GM19452 (cell line): ENCODE data around the gene VCP.

ENCODE experiments used
- ATAC-seq: cut with Tn5 transposase; IDR thresholded peaks from one replicate; pipeline ENCODE4 v1.9.1; 2021; ENCODE audit not compliant: unreplicated experiment

VCP gene

DNA sequence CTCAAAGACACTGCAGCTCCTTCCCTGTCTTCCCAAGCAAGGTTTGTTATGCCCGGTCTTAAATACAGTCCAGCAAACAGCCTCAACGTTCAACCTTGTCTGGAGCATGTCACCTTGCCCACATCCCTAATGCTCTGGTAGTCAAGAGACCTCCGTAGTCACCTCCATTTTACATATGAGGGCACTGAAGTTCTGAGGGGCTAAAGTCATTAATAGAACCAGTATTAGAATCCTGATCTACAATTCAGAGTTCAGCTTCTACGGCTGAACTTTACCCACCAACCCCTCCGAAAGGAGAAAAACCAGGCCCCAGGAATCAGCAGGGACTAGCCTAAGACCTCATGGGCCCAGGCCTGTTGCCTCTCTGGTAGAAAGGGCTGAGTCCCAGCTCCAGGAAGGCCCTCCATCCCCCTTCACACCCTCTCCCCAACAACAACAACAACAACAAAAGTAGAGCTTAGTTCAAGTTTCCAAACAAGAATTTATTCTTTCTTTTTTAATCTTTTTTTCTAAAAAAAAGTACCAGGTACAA, 31.3 kb upstream of the VCP start:
- no peak for ATAC-seq

DNA sequence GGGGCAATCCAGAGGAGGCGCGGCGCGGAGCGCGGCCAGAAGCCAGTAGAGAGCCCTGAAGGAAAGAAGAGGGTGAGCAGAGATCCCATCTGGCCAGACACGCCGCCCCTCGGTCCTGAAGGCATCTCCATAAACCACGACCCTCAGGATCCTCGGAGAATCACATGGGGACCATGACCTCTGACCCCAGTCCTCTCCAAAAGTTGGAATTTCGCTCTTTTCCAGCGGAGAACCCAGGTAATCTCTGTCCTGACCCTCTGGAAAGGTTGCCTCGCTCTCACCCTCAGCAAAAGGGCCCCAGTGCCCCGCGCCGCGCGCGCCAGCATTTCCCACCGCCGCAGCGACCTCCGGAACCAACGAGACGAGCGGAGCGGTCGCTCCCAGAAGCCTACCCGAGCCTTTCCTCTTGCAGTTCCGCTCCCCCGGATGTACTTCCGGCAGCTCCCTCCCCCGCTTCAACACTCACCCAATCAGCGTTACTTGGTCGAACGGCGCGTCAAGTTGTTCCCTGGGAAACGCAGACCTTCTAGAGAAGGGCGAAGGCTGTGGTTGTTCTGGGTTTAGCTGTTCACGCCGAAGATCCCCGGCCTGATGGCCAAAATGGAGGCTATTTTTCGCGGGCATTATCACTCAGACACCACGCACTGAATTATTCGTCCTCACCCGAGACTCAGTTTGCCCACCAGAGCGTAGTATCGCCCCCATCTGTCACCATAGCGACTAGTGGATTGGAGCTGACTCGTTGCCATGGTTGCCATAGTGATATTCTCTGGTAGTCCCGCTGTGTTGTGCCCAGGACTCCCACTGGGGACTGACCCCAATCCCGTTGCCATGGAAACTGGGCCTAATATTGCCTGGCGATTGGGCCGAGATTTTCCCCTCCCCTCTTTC, 30.6 kb upstream of the VCP start, which contains the start of gene STOML2:
Gene STOML2 (minus strand): TSS at position 363 of the 891 bp plus-strand sequence. CDS start 37 bp downstream, at position 326.
- ATAC-seq = peak; percentile 93

DNA sequence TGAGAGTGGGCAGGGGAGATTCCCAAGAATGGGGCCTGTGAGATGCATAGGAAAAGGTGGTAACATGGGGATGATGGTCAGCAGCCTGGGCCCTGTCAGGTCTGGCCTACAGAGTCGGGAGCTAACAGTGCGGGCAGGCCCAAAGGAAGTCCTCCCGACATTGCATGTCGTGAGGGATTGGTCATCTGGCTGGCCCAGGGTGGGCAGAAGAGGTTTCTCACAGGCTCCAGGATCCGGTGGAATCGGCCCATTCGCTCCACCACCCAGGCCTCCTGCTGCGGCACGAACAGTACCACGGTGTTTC, 30.0 kb upstream of the VCP start:
- peak; percentile 8 for ATAC-seq

DNA sequence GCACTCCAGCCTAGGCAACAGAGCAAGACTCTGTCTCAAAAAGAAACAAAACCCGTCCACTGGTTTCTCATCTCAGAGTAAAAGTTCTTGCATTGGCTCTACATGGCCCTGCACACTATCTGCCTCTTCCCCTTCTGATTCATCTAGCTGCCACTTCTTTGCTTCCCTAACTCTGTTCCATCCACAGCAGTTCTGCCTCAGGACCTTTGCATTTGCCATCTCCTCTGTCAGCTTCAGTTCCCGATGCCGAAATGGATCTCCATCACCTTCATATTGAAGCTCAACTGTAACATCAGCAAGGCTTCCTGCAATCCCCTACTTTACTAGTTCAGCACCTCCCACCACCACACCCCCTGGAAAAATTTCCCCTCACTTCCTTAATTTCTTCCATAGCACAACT, 25.1 kb upstream of the VCP start:
- no peak for ATAC-seq

DNA sequence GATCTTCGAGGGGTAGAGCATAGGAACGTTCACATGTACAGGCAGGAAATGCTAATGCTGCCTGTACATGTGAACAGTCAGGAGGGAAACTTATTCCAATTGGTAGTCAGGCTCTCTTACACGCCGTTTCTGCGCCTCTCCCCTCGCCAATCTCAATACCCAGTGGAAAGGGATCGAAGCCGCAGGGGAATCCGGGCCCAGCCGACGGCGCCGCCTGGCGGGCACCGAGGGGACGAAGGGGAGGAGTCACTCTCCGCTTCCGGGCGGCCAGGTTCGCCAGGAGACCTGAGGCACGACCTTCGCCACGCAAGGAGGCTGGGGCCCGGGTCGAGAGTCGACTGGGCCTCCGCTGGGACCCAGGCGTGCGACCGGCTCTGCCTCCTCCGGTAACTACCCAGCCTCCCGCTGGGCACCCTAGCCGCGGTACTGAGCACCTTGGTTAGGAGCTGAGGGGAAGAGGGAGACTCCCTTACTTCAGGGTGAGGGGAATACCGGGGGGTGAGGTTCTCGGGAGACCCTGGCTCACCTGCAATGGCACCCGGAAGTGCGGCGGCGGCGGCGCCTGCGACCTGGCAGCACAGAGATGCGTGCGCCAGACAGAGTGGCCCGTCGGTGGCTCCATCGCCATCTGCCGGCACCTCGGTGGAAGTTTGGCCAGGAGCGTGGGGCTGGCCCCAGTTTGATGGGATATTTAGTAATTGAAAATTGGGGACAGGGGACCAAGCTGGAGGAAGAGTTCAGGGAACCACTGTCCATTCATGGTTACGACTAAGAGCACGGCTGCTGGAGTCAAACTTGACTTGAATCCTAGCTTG, 23.8 kb upstream of the VCP start, which contains the start of gene PIGO:
Gene PIGO (minus strand): TSS at position 557 of the 815 bp plus-strand sequence. CDS start 1,026 bp downstream, outside the sequence.
- peak; percentile 87 for ATAC-seq

DNA sequence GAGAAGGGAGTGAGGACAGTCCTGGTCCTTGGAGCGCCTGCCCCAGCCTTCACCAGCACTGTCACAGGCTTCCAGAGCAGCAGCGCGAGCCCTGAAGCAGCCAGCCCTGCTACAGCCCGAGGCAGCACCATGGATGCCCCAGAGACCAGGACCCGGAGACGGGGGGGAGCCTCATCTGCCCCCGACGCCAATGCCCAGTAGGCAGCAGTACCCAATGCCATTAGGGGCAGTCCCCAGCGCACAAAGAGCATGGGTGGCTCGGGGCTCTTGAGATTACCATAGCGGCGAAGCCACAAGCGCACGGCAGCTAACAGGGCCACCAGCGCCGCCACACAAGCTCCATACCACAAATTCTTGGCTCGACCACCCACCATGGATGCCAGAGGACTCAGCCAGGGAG, 19.1 kb upstream of the VCP start:
- ATAC-seq = no peak

DNA sequence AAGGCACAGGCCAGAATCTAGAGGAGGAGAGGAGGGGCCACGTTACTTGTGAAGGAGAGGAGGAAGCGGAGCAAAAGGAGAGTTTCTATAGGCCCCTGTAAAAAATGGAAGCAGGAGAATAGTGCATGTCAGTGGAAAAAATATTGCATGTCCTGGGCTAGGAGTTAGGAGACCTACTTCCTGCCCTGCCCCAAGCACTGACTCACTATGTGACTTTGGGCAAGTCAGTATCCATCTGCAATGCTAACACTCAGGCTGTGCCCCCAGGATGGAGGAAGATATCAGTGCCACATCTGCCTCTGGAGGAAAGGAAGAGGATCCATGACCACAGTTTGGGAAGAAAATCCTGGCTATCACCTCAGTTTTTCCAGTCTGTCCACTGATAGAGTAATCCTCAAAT, 17.0 kb upstream of the VCP start:
- no peak for ATAC-seq

DNA sequence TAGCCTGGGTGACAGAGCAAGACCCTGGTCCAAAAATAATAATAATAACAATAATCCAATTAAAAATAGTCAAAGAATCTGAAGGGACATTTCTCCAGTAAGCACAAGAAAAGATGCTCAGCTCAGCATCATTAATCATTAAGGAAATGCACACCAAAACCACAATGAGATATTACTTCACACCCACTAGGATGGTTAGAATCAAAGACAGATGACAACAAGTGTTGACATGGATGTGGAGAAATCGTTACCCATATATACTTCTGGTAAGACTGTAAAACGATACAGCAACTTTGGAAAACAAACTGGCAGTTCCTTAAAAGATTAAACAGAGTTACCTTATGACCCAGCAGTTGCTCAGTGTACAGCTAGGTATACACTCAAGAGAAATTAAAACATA, 12.7 kb upstream of the VCP start:
- ATAC-seq = no peak

DNA sequence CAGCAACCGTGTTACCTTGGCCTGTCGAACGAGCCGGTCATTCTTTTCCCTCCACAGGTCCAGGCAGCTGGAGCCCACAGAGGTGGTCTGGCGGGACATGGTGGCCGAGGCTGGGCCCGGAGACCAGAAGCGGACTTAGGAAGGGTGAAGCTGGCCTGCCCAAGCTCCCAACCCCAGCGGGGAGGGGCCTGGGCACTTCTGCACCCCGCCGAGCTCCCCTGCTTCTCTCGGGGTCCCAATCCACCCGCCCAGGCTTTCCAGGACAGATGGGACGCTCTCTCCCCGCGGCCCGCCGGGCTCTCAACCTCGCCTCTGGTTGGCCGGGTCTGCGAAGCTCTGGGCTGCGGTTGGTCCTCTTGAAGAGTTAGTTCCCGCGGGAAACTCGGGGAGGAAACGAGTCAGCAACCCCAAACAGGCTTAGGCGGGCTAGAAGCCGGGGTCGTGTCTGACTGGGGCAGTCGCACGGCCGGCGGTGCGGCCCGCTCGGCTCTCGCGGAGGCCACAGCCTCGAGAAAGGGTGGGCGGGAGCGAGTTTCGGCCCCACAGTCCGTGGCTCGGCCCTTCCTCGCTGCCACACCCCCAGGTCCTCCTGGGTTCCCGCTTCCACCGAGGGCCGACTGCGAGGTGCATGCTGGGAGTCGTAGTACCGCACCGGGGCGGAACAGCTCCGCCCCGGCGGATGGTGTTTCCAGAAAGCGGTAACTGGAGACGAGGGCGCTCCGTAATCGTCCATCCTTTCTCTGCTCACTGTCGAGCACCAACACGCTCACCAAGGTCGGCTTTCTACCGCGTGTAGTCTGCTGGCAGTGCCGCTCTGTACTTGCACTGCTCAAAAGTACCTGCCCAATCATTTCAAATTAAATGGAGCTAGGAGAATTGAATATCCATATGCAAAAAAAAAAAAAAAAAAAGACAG, 7.3 kb upstream of the VCP start, which contains the start of gene FANCG:
Gene FANCG (minus strand): TSS at position 517 of the 916 bp plus-strand sequence. CDS start 418 bp downstream, at position 99.
- peak; percentile 94 for ATAC-seq

DNA sequence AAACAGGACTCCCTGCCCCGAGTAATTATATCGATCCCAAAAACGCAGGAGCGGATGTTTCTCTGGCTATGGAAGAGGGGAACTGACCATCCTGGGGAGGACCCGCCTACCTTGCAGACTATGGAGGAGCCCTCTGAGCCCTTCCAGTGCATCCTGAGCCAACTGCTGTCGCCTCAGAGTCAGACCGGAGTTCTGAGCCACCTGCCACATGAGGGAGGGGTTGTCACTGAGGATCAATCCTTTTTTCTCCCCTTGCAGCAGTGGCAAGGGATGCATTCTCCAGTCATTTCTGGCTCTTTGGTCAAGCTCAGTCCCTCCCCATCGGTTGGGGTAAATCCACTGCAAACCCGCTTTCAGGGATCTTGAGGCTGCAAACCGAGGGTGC, 6.6 kb upstream of the VCP start:
- ATAC-seq = no peak

DNA sequence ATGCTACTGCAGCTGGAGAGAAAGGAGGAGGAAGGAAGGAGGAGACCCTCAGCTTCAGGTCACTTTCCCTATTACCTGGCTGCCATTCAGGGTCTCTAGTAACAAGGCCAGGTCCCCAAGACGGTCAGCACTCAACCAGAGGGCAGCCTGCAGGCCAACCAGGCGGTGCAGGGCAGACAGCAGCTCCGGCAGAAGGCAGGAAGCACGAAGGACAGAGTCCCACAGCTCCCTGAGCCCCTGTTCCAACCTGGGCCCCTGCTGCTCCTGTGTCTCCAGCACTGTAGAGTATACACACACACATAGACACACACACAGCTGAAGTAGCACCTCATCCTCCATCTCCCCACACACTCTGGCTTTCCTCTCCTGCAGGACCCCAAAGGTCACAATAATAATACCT, 5.6 kb upstream of the VCP start:
- ATAC-seq = no peak

DNA sequence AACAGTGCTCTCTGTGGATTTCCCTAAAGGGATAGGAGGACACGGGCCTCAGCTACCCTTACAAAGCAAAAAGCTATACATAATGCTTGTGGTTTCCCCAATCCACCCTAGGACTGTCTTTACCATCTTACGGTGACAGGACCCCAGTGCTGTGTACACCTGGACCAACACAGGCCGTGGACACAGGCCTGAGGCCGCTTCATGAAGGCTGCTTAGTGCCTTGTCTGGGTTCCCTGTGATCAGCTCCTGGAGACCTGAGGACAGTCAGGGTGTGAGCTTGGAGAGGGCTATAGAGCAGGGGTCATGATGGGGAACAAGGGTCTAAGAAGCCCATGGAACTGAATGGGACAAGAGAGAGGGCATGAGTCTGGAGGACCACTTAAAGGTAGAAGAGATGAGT, 4.4 kb upstream of the VCP start:
- no peak for ATAC-seq

DNA sequence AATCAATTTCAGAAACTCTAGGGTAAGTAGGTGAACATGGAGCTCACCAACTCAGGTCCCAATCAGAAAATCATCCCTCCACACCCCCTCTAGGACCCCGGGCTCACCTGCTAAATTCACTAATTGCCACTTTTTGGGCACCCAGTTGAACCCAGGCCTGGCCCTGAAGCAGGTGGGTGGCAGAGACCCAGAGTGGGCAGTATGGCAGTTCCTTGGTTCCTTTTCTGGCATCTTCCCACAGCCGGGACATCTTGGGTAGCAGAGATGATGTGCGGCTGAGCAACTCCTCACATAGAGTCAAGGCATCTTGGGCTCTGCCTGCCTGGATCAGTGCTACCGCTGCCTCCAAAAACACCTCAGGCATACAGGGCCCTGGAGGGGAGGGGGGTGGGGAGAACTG, 2.9 kb upstream of the VCP start:
- no peak for ATAC-seq

DNA sequence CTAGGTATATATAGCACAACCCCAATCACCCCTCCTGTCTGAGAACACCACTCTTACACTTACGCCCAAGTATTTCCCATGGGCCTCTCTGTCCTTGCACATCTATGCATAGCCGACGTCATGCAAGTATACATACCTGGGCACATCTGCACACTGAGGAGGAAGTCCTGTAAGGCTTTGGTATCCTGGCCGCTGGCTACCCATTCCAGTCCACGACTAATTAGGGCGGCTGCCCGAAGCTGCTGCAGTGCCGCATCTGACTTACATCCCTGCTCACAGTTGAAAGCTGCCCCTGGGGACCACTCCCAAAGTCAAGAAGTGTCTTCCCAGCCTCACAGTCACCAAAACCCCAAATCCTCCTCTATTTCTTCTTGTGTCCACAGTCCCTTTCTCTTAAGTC, 2.4 kb upstream of the VCP start:
- ATAC-seq = no peak

DNA sequence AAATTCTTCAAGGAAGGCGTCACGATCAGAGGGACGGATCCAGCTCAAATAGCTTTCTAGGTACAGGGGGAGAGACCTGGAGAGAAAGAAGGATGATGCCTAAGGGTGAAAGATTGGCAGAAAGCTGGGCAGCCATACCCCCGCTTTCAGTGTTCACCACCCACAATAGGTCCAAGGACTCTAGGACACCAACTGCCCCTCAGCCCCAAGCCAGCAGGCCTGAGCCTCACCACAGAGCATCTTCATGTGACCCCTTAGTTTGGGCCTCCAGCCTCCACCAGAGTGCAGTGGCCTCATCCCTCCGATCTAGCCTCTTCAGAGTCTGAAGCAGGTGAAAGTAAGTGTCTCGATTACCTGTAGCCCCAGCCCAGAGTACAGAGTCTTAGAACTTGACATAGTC, 1.7 kb upstream of the VCP start:
- no peak for ATAC-seq

DNA sequence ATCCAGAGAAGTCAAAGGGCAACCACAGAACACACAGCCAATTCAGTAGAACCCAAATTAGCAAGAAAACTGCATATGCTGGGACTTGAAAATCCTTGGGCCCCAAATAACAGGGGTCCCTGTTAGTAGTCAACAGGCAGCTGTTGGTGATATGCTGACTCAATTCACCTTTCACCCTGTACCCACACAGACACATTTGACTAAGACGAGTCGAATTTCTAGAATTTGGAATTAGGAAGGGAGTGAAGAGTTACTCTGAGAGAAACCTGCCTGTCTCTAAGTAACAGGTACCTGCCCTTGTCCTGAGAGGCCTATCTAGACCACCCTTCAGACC, 821 bp upstream of the VCP start:
- no peak for ATAC-seq

DNA sequence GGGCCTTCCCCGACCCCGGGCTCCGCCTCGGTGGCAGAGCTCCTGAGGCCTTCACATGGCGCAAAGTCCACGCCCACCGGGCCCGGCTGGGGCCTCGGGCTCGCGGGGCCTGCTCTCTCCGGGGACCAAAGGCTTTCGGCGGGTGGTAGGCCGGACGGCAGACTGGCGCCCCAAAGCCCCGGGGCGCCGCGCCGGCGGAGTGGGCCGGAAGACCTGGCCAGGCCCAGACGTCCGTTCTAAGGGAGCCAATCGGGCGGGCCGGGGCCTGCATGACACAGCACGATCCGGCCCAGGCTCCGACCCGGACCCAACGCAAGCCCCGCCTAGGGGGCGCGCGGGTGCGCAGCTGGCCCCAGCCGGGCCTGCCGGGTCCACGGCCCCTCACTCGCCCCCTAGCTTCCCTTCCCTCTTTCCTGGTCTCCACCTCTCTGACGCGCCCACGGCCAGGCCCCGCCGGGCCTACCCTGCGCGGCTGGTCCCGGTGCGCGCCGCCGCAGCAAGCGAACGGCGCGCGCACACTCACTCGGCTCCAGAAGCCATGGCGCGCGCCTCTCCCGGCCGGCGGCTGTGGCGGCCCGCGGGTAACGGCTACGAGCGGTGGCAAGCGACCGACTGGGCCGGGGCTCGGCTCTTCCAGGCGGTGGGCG, 488 bp downstream of the VCP start:
- ATAC-seq = peak; percentile 50

DNA sequence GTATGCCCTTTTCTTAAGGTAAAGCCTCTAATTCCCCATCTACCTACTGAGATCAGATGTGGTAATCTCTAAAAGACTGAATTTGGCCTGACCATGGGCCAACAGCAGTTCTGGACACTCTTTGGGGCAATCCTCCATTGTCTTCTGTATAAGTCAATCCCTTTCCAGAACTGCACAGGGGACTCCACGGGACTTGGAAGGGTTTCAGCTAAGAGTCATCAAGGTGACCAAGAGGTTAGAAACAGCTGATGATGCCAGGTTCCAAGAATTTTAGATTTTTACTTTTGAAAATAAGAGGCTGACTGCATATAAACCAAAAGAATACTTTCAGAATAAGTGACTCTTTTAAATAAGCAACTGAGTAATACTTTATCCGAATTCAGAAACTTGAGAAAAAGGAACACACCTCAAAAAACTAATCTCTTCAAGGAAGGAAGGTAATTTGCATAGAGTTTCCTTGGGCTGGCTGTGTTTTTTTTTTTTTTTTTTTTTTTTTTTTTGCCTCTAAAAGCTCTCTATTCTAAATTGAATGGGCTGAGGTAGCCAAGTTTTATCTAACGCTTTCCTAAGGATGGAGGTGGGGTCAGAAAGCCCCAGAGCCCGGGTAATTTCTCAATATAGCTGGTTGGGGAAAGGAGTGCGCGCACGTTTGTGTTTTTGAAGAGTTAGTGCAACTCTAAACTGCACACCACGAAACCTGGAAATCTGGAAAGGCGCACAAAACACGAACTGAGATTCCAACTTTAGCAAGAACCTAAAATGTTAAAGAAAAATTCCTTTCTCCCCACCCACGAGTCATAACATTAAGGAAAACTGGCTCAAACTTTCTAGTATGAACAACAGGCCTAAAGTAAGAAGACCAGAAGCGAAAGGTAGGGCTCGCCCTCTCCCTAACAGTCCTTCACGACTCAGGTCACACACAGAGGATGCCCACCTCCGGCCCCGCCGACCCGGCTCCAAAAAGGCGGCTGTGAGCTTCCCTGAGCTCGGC, 1.3 kb downstream of the VCP start:
- no peak for ATAC-seq

DNA sequence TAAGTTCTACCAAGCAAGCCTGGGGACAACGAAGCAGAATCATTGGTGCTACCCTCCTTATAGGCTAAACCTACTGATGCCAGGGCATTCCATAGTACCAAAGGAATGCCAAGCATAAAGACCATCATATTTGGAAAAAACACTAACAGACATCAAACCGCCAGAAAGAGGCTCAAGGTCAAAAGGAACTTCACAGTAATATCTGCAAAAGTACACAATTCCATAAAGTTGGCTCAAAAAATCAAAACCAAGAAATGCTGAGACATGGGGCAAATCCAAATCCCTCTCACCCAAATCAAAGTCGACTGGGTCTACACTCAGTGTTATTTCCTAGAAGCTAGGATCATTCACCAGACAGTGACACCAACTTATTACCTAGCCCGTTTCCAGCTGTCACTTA, 3.4 kb downstream of the VCP start:
- ATAC-seq = no peak
